A549 (cell line): ENCODE measurements around the gene ZIC4. TPM values are rescaled to one million over a fixed set of nuclear protein-coding genes. Genes with fewer than 3 reads are reported as not detected.

Experiments used
- ATAC-seq, 2 experiments: fragments of 200-7000 bp in 1 of 2; fragments of >200 bp in 1 of 2; cut with Nextera tagmentation in 1 of 2; cut with Tn5 transposase in 1 of 2; 3 replicates each; pipeline versions ENCODE4 v1.8.0 to v1.9.1; 2018 to 2020; ENCODE audit warnings: mild to moderate bottlenecking in 1 of 2, moderate library complexity in 1 of 2
- CTCF ChIA-PET: fragments of 300-600 bp; sonication (Branson Sonifier 250); formaldehyde crosslinking; extraction: SDS; loops from one replicate; lab custom pipeline; 2021; ENCODE audit warnings: antibody characterized with exemption, inconsistent platforms; lab: Yijun Ruan, JAX
- POLR2A ChIA-PET: fragments of 350-600 bp; formaldehyde crosslinking; extraction: SDS; loops from one replicate; lab custom pipeline; 2021; ENCODE audit warnings: antibody characterized with exemption, inconsistent platforms; lab: Yijun Ruan, JAX
- DNase-seq, 2 experiments: peaks; one replicate each; pipeline versions ENCODE4 v3.0.0 to v3.0.0-alpha.2; 2011 to 2016; ENCODE audit warnings: low read depth in 1 of 2, low spot score in 1 of 2
- FAIRE-seq: peaks from 2 replicates; lab custom pipeline; 2011; peaks lifted over from hg19 to GRCh38; lab: Jason Lieb, UNC
- H3K27ac ChIP-seq, 2 experiments: fragments of >200 bp; sonication (Bioruptor Twin); formaldehyde crosslinking; 3 replicates each; pipeline ENCODE4 v1.5.1; 2016 to 2017
- H3K4me1 ChIP-seq: fragments of >200 bp; sonication (Bioruptor Twin); formaldehyde crosslinking; 3 replicates; pipeline ENCODE4 v1.6.1; 2016
- H3K4me2 ChIP-seq: fragments of >200 bp; sonication (Bioruptor Twin); formaldehyde crosslinking; 3 replicates; pipeline ENCODE4 v1.6.1; 2016
- H3K4me3 ChIP-seq: fragments of >200 bp; sonication (Bioruptor Twin); formaldehyde crosslinking; 3 replicates; pipeline ENCODE4 v1.5.1; 2016
- H3K9me3 ChIP-seq: fragments of >200 bp; sonication (Bioruptor Twin); formaldehyde crosslinking; 3 replicates; pipeline ENCODE4 v1.6.1; 2016
- CBX8 ChIP-seq: fragments of 200-600 bp; sonication (generic); IDR thresholded peaks from 2 replicates; pipeline ENCODE4 v1.6.1; 2016
- EHF ChIP-seq: fragments of 250-450 bp; sonication (Bioruptor Pico); IDR thresholded peaks from 2 replicates; pipeline ENCODE4 v1.5.0; 2020; ENCODE audit warnings: mild to moderate bottlenecking
- EP300 ChIP-seq, 2 experiments: fragments of >200 bp; sonication (Bioruptor Twin); formaldehyde crosslinking; IDR thresholded peaks; 2 replicates in 1 of 2; 3 replicates in 1 of 2; pipeline ENCODE4 v1.6.1; 2016 to 2017
- FOSL2 ChIP-seq, 2 experiments: fragments of 450-650 bp in 1 of 2; fragments of >200 bp in 1 of 2; sonication (Bioruptor Twin) in 1 of 2; formaldehyde crosslinking; IDR thresholded peaks; 2 replicates each; pipeline versions ENCODE4 v1.5.0 to v1.6.1; 2016 to 2020; ENCODE audit warnings: mild to moderate bottlenecking in 1 of 2, moderate library complexity in 1 of 2
- FOXS1 ChIP-seq: fragments of 250-450 bp; sonication (Bioruptor Pico); IDR thresholded peaks from 2 replicates; pipeline ENCODE4 v1.5.0; 2020; ENCODE audit warnings: mild to moderate bottlenecking, moderate library complexity
- HMGXB4 ChIP-seq: fragments of 250-450 bp; sonication (Bioruptor Pico); IDR thresholded peaks from 2 replicates; pipeline ENCODE4 v1.5.0; 2021; ENCODE audit warnings: mild to moderate bottlenecking, moderate library complexity, borderline replicate concordance
- HOXB13 ChIP-seq: fragments of 250-450 bp; sonication (Bioruptor Pico); IDR thresholded peaks from 2 replicates; pipeline ENCODE4 v1.5.0; 2020; ENCODE audit warnings: low read depth, mild to moderate bottlenecking, moderate library complexity
- JUNB ChIP-seq: fragments of >200 bp; sonication (Bioruptor Twin); formaldehyde crosslinking; IDR thresholded peaks from 2 replicates; pipeline ENCODE4 v1.6.1; 2016
- MYC ChIP-seq: IDR thresholded peaks from 2 replicates; pipeline ENCODE4 v1.6.1; 2012; ENCODE audit warnings: mild to moderate bottlenecking, inconsistent platforms, low read length, improper control_type of control experiment, borderline replicate concordance
- NFE2L2 ChIP-seq: fragments of 150-350 bp; conservative IDR thresholded peaks from 2 replicates; pipeline ENCODE4 v1.6.1; 2014; ENCODE audit warnings: low read length
- POLR2A ChIP-seq: IDR thresholded peaks from 2 replicates; pipeline ENCODE4 v1.6.1; 2012; ENCODE audit warnings: mild to moderate bottlenecking, low read length
- RAD21 ChIP-seq, 2 experiments: fragments of >200 bp in 1 of 2; sonication (Bioruptor Twin) in 1 of 2; formaldehyde crosslinking in 1 of 2; IDR thresholded peaks in 1 of 2; conservative IDR thresholded peaks in 1 of 2; 2 replicates in 1 of 2; 3 replicates in 1 of 2; pipeline ENCODE4 v1.6.1; 2012 to 2018; ENCODE audit warnings: inconsistent platforms in 1 of 2
- ZC3H11A ChIP-seq: fragments of 450-650 bp; IDR thresholded peaks from 2 replicates; pipeline ENCODE4 v1.6.1; 2014; ENCODE audit warnings: antibody characterized with exemption, mild to moderate bottlenecking
- ZFP36 ChIP-seq: fragments of 450-650 bp; IDR thresholded peaks from 2 replicates; pipeline ENCODE4 v1.6.1; 2014; ENCODE audit warnings: borderline replicate concordance; ENCODE audit not compliant: partially characterized antibody
- ZNF302 ChIP-seq: fragments of 250-450 bp; sonication (Bioruptor Pico); IDR thresholded peaks from 2 replicates; pipeline ENCODE4 v1.9.0; 2021; ENCODE audit warnings: inconsistent platforms, mild to moderate bottlenecking, moderate library complexity
- ZSCAN20 ChIP-seq: fragments of 250-450 bp; sonication (Bioruptor Pico); IDR thresholded peaks from 2 replicates; pipeline ENCODE4 v1.8.0; 2022; ENCODE audit warnings: mild to moderate bottlenecking, moderate library complexity
- WGBS: methylation state at CpG from one replicate; pipeline ENCODE4 v1.1.6; 2017; ENCODE audit errors: missing lambda C conversion rate; 5-methylcytosine and 5-hydroxymethylcytosine counted together
- polyA plus RNA-seq, 4 experiments: library from polyadenylated mRNA; depleted of rRNA in 3 of 4; stranded (reverse); fragments of >200 nt; fragmentation: RNase III in 1 of 4; extraction: RNeasy Plus Mini Kit Qiagen cat#74134 plus additional on column Dnase treatment in 1 of 4; gene quantifications; 2 replicates in 3 of 4; 3 replicates in 1 of 4; pipeline ENCODE4 v1.2.3, GENCODE V29; 2011 to 2017
- TF ChIP-seq, protein P1 (sequence below): fragments of >200 bp; sonication (Bioruptor Twin); formaldehyde crosslinking; IDR thresholded peaks from 3 replicates; pipeline ENCODE4 v1.5.1; 2016
- TF ChIP-seq, protein P2 (sequence below): fragments of 200-600 bp; sonication (generic); IDR thresholded peaks from 2 replicates; pipeline ENCODE4 v1.6.1; 2016; ENCODE audit warnings: antibody characterized with exemption, mild to moderate bottlenecking, moderate library complexity
- TF ChIP-seq, protein P3 (sequence below): fragments of 150-350 bp; IDR thresholded peaks from 2 replicates; pipeline ENCODE4 v1.6.1; 2014; ENCODE audit warnings: low read depth, mild to moderate bottlenecking, low read length
- TF ChIP-seq, protein P4 (sequence below): IDR thresholded peaks from 2 replicates; pipeline ENCODE4 v1.6.1; 2012; ENCODE audit warnings: low read depth, borderline replicate concordance

ZIC4 gene
- polyA plus RNA-seq, 2 of the 4 experiments (the other 2 are of a cell fraction), result not detected

DNA sequence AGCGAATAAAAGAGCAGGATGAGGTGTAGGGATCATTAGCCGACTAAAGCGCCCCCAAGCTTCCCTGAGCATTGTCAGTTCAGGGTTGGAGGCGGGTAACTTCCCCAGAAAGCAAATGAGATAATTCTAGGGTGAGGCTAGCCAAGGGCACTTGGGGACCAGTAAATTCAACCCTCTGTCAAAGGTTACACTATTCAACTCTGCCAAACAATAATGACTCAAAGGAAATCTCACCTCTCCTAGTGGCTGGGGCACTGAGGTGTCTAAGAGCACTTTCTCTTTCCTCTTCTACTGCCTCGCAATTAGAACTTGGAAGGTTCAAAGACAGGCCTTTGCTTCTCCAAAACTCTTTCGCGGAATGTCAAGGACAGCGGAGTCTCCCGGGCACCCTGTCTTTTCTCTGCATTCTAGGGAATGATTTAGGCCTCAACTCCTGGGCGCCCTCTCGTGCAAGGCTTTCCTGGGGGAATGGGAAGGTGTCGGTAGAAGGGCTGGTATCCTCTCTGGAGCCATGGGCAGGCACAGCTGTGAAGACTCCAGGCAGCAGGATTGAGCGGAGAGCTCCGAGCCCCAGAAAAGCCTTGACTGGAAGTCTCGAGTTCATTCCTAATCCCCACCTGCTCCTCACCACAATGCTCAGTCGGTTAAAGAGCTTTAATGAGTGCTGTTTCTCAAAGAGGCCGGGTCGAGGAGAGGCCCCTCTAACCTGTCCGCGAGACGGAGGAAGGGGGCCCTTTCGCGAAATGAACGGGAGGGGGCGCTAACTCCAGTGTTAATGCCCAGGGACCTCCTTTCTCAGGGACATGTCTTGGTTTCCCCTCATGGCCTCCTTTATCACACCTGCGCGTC, 21.9 kb downstream of the ZIC4 start:
- CTCF ChIA-PET, result no interaction called here
- Histone ChIP-seq H3K4me3 (no peak overlapping the region), H3K4me1 (no peaks in the 10 kb centered on the region), H3K4me2 (no peak overlapping the region), H3K9me3 (no peaks in the 10 kb centered on the region), H3K27ac (no peak overlapping the region)
- POLR2A ChIA-PET, result no interaction called here
- WGBS, result 78% methylated on average over 26 of the region's 27 CpGs
- ATAC-seq (no peak), FAIRE-seq (no peak), DNase-seq (no peak)
- TF ChIP-seq NFE2L2, result no peak
- TF ChIP-seq FOSL2 (IDR thresholded peaks at IDR 0.05), result no peak
- no peak for TF ChIP-seq FOSL2 (CRISPR knock-in tag; IDR thresholded peaks at IDR 0.05)
- TF ChIP-seq ZNF302 (CRISPR knock-in tag), result no peak

- Histone ChIP-seq H3K4me2 (no peak overlapping the region), H3K9me3 (no peaks in the 10 kb centered on the region), H3K27ac (no peak overlapping the region), H3K4me3 (no peak overlapping the region), H3K4me1 (no peaks in the 10 kb centered on the region)
- 13% methylated on average over 6 of the region's 6 CpGs for WGBS
- DNase-seq (no peak), FAIRE-seq (no peak), ATAC-seq (peak in 1 of 2 experiments; percentile 70; a peak in 3 of 6 replicates)
- ChIA-PET CTCF (no interaction called here), POLR2A (no interaction called here)
- TF ChIP-seq RAD21 (conservative IDR thresholded peaks at IDR 0.05 in 1 of 2, IDR thresholded peaks at IDR 0.05 in 1 of 2), result peak in 1 of 2 experiments; percentile 25; a peak in 1 of 5 replicates
- TF ChIP-seq, protein P1, sequence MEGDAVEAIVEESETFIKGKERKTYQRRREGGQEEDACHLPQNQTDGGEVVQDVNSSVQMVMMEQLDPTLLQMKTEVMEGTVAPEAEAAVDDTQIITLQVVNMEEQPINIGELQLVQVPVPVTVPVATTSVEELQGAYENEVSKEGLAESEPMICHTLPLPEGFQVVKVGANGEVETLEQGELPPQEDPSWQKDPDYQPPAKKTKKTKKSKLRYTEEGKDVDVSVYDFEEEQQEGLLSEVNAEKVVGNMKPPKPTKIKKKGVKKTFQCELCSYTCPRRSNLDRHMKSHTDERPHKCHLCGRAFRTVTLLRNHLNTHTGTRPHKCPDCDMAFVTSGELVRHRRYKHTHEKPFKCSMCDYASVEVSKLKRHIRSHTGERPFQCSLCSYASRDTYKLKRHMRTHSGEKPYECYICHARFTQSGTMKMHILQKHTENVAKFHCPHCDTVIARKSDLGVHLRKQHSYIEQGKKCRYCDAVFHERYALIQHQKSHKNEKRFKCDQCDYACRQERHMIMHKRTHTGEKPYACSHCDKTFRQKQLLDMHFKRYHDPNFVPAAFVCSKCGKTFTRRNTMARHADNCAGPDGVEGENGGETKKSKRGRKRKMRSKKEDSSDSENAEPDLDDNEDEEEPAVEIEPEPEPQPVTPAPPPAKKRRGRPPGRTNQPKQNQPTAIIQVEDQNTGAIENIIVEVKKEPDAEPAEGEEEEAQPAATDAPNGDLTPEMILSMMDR, result peak; percentile 10; the same call in 1 of the 3 replicates
- no peak for TF ChIP-seq HMGXB4 (CRISPR knock-in tag)
- TF ChIP-seq ZC3H11A, result no peak
- TF ChIP-seq, protein P2, sequence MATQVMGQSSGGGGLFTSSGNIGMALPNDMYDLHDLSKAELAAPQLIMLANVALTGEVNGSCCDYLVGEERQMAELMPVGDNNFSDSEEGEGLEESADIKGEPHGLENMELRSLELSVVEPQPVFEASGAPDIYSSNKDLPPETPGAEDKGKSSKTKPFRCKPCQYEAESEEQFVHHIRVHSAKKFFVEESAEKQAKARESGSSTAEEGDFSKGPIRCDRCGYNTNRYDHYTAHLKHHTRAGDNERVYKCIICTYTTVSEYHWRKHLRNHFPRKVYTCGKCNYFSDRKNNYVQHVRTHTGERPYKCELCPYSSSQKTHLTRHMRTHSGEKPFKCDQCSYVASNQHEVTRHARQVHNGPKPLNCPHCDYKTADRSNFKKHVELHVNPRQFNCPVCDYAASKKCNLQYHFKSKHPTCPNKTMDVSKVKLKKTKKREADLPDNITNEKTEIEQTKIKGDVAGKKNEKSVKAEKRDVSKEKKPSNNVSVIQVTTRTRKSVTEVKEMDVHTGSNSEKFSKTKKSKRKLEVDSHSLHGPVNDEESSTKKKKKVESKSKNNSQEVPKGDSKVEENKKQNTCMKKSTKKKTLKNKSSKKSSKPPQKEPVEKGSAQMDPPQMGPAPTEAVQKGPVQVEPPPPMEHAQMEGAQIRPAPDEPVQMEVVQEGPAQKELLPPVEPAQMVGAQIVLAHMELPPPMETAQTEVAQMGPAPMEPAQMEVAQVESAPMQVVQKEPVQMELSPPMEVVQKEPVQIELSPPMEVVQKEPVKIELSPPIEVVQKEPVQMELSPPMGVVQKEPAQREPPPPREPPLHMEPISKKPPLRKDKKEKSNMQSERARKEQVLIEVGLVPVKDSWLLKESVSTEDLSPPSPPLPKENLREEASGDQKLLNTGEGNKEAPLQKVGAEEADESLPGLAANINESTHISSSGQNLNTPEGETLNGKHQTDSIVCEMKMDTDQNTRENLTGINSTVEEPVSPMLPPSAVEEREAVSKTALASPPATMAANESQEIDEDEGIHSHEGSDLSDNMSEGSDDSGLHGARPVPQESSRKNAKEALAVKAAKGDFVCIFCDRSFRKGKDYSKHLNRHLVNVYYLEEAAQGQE, result no peak
- TF ChIP-seq FOXS1, result no peak
- no peak for TF ChIP-seq HOXB13 (CRISPR knock-in tag)
Measured at GRCh38 chr3:147383617-147384016, 22.7 kb downstream of the ZIC4 start.

DNA sequence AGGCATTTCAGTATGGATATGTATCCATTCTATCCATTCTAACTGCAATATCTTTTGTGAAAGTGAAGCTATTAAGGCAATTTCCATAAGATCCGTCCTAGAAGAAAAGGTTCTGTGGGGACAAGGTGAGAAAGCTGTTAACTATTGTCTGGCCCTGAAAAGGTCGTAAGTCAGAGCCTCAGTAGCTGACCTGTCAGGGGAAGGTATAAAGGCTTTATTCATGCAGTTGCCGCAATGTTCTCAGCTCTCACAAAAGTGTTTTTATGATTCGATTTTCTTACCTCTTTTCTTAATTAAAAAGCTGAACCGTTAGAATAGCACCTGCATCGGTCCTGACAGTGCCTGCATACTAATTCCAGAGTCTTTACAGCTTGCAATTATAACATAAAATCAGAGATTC, 24.7 kb downstream of the ZIC4 start:
- Histone ChIP-seq H3K9me3 (no peaks in the 10 kb centered on the region), H3K4me1 (no peaks in the 10 kb centered on the region), H3K4me3 (no peak overlapping the region), H3K27ac (no peak overlapping the region), H3K4me2 (no peak overlapping the region)
- ATAC-seq (no peak), FAIRE-seq (no peak), DNase-seq (no peak)
- POLR2A ChIA-PET, result no interaction called here
- 34% methylated on average over 6 of the region's 6 CpGs for WGBS
- CTCF ChIA-PET, result no interaction called here
- TF ChIP-seq CBX8, result no peak
- TF ChIP-seq NFE2L2, result no peak
- no peak for TF ChIP-seq ZSCAN20
- TF ChIP-seq MYC, result no peak
- no peak for TF ChIP-seq ZFP36
- no peak for TF ChIP-seq HMGXB4 (CRISPR knock-in tag)
- TF ChIP-seq, protein P3, sequence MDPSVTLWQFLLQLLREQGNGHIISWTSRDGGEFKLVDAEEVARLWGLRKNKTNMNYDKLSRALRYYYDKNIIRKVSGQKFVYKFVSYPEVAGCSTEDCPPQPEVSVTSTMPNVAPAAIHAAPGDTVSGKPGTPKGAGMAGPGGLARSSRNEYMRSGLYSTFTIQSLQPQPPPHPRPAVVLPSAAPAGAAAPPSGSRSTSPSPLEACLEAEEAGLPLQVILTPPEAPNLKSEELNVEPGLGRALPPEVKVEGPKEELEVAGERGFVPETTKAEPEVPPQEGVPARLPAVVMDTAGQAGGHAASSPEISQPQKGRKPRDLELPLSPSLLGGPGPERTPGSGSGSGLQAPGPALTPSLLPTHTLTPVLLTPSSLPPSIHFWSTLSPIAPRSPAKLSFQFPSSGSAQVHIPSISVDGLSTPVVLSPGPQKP, result no peak
- TF ChIP-seq EHF, result no peak
- TF ChIP-seq POLR2A, result no peak
- TF ChIP-seq JUNB, result no peak
- TF ChIP-seq, protein P4, sequence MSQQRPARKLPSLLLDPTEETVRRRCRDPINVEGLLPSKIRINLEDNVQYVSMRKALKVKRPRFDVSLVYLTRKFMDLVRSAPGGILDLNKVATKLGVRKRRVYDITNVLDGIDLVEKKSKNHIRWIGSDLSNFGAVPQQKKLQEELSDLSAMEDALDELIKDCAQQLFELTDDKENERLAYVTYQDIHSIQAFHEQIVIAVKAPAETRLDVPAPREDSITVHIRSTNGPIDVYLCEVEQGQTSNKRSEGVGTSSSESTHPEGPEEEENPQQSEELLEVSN, result no peak
- TF ChIP-seq EP300 (IDR thresholded peaks at IDR 0.05), result no peak
